ENCODE data around the gene NDUFB7.

Gene NDUFB7

DNA sequence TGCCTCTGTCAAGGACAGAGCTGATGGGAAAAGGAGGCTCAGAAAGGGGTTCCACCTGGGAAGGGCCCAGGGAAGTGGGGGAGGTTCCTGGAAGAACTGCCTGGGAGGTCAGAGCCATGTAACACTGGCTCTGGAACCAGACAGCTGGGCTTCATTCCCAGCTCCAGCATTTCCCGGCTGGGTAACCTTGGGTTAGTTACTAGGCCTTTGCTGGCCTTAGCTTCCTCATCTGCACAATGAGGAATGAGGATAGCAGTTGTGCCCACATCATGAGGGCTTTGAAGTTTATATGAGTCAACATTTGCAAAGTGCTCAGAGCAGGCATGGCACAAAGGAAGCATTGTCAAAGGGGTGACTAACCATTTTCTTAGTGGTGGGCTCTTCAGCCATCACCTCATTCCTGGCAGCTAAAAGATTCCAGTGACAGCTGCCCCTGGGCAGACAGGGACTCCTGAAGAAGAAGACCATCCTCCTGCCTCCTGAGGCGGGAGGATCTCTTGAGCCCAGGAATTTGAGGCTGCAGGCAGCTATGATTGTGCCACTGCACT lies 51.9 kb downstream of the NDUFB7 start:
- TF ChIP-seq TCF12 (IDR thresholded peaks at IDR 0.05; ENCODE audit: low read depth) = no peak
- no peak for TF ChIP-seq EP300 (IDR thresholded peaks at IDR 0.05; ENCODE audit: borderline replicate concordance)
- TF ChIP-seq, protein P1, sequence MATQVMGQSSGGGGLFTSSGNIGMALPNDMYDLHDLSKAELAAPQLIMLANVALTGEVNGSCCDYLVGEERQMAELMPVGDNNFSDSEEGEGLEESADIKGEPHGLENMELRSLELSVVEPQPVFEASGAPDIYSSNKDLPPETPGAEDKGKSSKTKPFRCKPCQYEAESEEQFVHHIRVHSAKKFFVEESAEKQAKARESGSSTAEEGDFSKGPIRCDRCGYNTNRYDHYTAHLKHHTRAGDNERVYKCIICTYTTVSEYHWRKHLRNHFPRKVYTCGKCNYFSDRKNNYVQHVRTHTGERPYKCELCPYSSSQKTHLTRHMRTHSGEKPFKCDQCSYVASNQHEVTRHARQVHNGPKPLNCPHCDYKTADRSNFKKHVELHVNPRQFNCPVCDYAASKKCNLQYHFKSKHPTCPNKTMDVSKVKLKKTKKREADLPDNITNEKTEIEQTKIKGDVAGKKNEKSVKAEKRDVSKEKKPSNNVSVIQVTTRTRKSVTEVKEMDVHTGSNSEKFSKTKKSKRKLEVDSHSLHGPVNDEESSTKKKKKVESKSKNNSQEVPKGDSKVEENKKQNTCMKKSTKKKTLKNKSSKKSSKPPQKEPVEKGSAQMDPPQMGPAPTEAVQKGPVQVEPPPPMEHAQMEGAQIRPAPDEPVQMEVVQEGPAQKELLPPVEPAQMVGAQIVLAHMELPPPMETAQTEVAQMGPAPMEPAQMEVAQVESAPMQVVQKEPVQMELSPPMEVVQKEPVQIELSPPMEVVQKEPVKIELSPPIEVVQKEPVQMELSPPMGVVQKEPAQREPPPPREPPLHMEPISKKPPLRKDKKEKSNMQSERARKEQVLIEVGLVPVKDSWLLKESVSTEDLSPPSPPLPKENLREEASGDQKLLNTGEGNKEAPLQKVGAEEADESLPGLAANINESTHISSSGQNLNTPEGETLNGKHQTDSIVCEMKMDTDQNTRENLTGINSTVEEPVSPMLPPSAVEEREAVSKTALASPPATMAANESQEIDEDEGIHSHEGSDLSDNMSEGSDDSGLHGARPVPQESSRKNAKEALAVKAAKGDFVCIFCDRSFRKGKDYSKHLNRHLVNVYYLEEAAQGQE (IDR thresholded peaks at IDR 0.05; ENCODE audit: low read depth) = no peak
- TF ChIP-seq, protein P2, sequence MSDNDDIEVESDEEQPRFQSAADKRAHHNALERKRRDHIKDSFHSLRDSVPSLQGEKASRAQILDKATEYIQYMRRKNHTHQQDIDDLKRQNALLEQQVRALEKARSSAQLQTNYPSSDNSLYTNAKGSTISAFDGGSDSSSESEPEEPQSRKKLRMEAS (IDR thresholded peaks at IDR 0.05) = no peak
- no peak for TF ChIP-seq NFIC (IDR thresholded peaks at IDR 0.05)
- TF ChIP-seq CREB1 (IDR thresholded peaks at IDR 0.05; ENCODE audit: low read depth) = no peak
- TF ChIP-seq ZBTB7A (IDR thresholded peaks at IDR 0.05; ENCODE audit: low read depth) = no peak
- no peak for TF ChIP-seq FOXM1 (IDR thresholded peaks at IDR 0.05; ENCODE audit: borderline replicate concordance, low read depth)
- no peak for TF ChIP-seq EGR1 (IDR thresholded peaks at IDR 0.05)

DNA sequence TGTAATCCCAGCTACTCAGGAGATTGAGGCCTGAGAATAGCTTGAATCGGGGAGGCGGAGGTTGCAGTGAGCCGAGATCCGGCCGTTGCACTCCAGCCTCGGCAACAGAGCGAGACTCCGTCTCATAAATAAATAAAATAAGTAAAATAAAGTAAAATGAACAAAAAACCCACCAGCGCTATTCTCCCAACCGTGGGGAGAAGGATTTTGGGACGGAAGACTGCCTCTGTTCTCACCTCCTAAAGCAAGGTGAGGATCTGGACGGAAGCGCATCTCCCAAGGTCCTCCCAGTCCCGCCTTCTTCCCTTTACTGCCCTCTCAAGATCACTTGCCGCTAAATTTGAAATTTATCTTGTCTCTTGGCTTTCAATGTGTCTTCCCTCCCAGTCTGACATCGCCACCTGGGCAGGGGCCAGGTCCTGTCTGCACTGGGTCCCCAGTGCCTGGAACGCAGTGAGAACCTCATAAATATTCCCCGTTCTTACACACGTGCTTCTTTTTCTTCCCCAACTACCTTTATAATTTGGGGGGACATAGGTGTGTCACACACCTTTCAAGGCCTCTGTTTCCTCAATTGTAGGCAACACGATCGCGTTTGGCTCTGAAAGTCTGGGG lies 52.5 kb downstream of the NDUFB7 start:
- TF ChIP-seq EP300 (IDR thresholded peaks at IDR 0.05; ENCODE audit: borderline replicate concordance) = no peak
- TF ChIP-seq, protein P1 (IDR thresholded peaks at IDR 0.05; ENCODE audit: low read depth) = no peak
- TF ChIP-seq, protein P3, sequence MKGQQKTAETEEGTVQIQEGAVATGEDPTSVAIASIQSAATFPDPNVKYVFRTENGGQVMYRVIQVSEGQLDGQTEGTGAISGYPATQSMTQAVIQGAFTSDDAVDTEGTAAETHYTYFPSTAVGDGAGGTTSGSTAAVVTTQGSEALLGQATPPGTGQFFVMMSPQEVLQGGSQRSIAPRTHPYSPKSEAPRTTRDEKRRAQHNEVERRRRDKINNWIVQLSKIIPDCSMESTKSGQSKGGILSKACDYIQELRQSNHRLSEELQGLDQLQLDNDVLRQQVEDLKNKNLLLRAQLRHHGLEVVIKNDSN (IDR thresholded peaks at IDR 0.05) = no peak

DNA sequence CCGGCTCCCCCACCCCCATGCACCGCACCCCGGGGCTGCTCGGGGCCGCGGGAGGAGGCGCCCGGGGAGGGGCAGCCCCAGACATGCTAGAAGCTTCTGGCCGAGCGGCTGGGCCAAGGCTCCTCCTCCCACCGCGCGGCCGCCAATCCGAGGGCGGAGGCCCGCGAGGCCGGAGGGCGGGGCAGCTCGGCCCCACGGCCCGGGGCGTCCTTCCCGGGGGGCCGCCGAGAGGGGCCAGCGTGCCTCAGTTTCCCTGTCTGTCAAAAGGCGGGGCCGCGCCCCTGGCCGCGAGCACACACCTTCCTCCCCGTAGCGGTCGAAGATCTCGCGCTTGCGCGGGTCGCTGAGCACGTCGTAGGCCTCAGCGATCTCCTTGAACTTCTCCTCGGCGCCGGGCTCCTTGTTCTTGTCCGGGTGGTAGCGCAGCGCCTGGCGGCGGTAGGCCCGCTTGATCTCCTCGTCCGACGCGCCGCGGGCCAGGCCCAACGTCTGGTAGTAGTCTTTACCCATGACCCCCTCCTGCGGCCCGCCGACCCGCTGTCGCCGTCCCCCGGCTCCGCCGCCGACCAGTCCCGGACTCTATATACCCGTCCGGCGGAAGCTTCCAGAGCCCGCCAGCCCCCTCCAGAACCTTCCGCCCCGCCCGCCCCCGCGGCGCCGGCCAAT lies 53.9 kb downstream of the NDUFB7 start, which contains the start of gene DNAJB1:
Gene DNAJB1 (minus strand): TSS at position 558 of the 666 bp plus-strand sequence. CDS start 48 bp downstream, at position 510.
- TF ChIP-seq EP300 (IDR thresholded peaks at IDR 0.05; ENCODE audit: borderline replicate concordance) (no peak), ZBTB7A (IDR thresholded peaks at IDR 0.05; ENCODE audit: low read depth) (peak; percentile 71), NFIC (IDR thresholded peaks at IDR 0.05) (peak; percentile 27; the same call in 1 of the 2 replicates), TCF12 (IDR thresholded peaks at IDR 0.05; ENCODE audit: low read depth) (peak; percentile 45; the same call in 1 of the 2 replicates), TAF1 (IDR thresholded peaks at IDR 0.05; ENCODE audit: low read depth) (peak; percentile 90), TEAD4 (IDR thresholded peaks at IDR 0.05) (no peak; the same call in none of the 2 replicates), YY1 (IDR thresholded peaks at IDR 0.05; ENCODE audit: low read depth) (peak; percentile 35; the same call in 1 of the 2 replicates), CEBPB (IDR thresholded peaks at IDR 0.05) (no peak), FOXM1 (IDR thresholded peaks at IDR 0.05; ENCODE audit: borderline replicate concordance, low read depth) (no peak), EGR1 (IDR thresholded peaks at IDR 0.05) (no peak), RAD21 (IDR thresholded peaks at IDR 0.05; ENCODE audit: low read depth) (no peak), CREB1 (IDR thresholded peaks at IDR 0.05; ENCODE audit: low read depth) (no peak)
- TF ChIP-seq, protein P1 (IDR thresholded peaks at IDR 0.05; ENCODE audit: low read depth) = no peak
- TF ChIP-seq, protein P2 (IDR thresholded peaks at IDR 0.05) = peak; percentile 66; the same call in 1 of the 2 replicates
- TF ChIP-seq, protein P3 (IDR thresholded peaks at IDR 0.05) = no peak; the same call in 1 of the 2 replicates

DNA sequence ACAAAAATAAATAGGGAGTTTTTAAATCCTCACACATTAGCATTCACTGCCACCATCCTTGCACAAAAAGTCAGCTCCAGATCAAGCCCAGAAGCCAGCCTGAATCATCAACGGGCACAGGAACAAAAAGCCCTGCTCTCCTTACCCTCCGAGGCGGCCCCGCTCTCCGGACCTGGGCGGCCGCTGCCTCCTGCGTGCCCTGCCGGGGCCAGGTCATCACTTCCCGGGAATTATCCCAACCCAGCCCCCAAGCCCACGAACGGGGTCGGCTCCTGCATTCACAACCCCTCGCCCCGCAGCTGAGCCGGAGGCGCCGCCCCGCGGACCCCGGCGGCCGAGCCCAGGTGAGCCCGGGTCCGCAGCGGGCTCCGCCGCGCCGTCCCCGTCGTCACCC lies 54.4 kb downstream of the NDUFB7 start:
- TF ChIP-seq TEAD4 (IDR thresholded peaks at IDR 0.05) (no peak), EGR1 (IDR thresholded peaks at IDR 0.05) (no peak), YY1 (IDR thresholded peaks at IDR 0.05; ENCODE audit: low read depth) (no peak), ZBTB7A (IDR thresholded peaks at IDR 0.05; ENCODE audit: low read depth) (no peak)
- TF ChIP-seq, protein P3 (IDR thresholded peaks at IDR 0.05) = no peak
- TF ChIP-seq, protein P2 (IDR thresholded peaks at IDR 0.05) = no peak

All from Ishikawa (cell line).